HG02678 (cell line): ENCODE measurements around the gene STUM.

Experiments used
- ATAC-seq: cut with Tn5 transposase; IDR thresholded peaks from one replicate; pipeline ENCODE4 v1.9.1; 2021; ENCODE audit warnings: mild to moderate bottlenecking, moderate library complexity; ENCODE audit not compliant: unreplicated experiment

Gene STUM

DNA sequence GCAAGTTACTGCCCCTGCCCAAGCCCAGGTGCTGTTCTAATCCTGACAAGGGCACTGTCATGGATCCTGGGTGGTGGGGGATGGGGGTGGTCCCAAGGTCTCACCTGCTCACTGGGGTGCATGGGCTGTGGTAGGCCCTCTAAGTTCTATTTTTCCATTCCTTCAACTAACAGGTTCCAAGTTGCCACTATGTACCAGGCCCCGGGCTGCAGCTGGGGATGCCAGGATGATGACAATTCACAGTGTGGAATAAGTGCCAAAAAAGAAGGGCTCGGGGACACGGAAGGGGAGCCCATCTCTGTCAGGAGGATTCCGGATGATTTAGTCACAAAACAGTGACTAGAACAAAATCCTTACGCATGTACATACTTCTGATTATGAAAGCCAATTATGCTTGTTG is 76.0 kb downstream of the STUM start:
- ATAC-seq: no peak

DNA sequence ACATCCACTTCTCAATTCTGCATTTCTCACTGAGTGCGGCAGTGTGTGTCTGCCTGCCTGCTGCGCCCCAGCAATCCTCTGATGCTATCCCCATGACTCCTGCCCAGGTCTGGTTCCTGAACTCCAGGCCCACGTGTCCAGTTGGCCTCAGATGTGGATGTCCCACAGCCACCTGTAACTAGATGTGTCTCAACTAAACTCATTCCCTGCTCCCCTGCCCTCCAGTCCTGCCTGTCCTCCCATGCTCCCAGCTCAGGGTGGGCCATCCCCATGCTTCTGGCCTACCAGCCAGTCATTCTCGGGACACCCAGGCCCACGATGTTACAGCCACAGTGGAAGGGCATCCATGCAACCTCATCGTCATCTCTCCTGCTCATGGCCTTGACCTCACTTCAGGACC is 76.8 kb downstream of the STUM start:
- ATAC-seq: no peak

DNA sequence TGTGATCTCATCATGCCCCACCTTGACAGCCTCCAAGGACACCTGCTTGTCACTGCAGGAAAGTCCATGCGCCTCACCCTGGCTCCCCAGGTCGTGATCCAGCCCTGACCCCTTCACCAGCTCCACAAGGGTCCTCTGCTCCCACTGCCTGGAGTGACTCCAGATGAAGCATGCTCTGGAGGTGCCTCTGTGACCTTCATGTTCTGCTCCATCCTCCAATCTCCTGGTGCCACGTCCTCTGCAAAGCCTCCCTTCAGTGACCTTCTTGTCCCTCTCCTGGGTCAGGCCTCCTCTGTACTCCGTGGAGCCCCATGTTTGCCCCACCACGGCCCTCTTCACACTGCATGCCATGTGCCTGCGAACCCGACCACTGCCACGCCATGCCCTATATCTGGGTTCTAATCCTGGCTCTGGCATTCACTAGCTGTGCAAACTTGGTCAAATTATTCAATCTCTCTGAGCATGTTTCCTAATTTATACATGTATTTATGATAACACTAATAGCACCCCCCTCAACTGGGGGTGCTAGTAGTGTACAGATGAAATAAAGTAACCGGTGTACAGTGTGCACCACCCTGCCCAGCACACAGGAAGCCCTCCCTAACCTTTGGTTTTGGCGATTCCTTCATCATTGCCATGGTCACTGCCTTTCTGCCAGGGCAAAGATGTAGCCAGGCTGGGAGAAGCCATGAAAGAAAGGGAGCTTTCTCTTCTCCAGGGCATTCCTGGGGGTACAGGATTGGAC is 77.4 kb downstream of the STUM start:
- ATAC-seq: peak; percentile 31

DNA sequence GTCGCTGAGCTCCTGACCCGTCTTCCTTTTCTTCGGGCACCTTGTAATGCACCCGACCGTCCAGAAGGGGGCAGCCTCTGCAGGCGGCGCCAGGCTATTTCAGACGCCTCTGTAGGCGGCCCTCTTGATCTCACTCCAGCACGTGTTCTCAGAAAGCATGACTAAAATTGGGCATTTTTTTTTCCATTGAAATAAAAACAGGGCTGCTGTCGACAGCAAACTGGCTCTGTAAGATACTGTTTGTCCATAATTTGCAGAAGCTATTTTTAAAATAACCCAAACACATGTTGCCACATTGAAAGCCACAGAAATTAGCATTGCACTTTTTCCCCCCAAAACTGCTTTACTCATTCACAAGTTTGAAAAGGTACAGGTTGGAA is 78.0 kb downstream of the STUM start:
- peak; percentile 86 for ATAC-seq

DNA sequence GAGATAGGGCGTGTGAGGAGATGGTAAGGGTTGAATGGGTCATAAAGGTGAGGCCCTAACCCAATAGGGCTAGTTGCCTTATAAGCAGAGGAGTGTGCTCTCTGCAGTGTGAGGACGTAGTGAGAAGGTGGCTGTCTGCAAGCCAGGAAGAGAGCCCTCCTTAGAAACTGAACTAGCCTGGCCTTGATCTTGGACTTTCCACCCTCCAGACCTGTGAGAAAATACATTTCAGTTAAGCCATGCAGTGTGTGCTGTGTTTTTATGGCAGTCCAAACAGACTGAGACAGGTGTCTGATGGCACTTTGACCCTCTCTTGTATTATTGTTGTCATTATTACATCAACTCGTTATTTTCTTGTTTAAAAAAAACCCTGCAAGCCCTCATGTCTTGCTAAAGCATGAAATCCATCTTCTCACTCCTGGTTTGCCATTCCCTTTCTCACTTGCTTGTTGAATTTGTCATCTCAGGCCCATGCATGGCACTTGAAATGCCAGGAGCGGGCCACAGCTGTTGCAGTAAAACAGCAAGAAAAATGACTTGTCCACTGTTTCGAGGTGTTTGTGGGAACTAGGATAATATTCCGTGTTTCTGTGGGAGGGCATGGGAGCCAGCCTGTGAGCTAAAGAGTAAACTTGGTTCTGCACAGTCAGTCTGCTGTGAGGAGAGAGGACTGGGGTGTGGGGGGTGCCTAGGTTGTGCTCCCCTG is 78.6 kb downstream of the STUM start:
- no peak for ATAC-seq

DNA sequence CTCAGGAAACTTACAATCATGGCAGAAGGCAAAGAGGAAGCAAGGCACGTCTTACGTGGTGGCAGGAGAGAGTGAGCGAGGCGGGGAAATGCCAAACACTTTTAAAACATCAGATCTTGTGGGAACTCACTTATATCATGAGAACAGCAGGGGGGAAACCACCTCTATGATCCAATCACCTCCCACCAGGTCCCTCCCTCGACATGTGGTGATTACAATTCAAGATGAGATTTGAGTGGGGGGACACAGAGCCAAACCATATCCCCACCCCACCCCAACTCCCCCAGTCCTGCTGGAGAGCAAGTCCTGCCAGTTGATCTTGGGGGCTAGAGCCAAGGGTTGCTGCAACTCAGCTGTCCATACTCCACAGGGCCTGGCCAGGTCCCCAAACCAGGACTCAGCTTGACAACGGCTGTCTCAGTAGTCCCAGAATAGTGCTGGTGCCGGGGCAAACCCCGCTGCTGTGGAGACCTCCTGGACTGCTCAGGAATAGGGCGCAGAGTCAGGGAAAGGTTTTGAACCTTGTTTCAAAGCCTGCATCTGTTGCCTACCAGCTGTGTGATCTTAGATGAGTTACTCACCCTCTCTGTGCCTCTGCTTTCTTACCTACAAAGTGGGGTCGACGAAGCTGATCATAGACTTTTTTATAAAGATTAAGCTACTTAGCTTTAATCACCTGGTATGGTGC is 79.5 kb downstream of the STUM start:
- ATAC-seq: no peak

DNA sequence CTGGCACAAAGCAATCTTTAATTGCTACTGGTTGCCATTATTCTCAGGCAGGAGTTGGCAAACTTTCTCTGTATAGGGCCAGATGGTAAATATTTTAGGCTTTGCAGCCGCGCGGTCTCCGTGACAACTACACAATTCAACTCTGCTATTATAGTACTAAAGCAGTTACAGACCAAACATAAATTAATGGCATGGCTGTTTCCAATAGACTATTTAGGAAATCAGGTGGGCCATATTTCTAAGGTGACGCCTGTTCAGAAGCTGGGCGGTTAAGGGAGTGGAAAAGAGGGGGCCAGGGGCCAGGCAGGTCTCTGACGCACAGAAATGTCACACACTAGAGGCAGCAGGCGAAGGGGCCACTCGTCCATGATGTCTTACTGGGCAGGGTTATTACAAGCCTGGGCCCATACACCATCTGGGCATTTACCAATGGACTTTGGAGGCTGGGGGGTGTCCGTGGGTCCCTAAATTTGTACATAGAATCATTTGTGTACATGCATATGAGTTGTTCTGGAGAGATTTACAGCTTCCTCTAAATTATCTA is 80.1 kb downstream of the STUM start:
- no peak for ATAC-seq

DNA sequence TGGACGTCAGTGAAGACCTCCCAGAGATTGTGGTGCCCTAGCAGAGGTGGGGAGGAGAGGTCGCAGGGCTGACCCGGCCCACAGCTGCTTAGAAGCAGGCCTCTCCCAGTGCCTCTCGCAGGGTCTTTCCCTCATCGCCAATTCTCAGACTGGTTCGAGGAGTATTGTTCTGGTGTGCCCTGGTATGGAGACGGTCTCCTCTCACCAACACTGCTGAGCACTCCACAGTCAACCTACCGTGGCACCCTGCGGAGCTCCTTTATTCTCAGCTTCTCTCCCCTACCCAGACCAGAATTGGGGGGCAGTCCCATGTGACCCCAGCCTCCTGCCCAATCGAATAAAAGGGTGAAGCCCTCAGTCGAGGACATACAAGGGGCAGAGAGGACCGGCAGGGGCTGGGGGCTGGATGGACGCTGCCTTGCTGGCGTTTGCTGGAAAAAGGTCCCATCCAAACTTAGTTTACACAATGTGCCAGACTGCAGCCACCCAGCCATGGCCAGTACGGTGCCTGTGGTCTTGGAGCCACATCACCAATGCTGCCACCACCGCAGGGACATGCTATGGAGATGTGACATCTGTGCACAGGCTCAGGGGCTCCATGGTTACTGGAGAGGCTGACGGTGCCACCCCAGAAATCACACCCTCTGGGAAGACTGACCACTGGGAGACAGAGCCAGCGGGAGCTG is 80.8 kb downstream of the STUM start:
- ATAC-seq: no peak

DNA sequence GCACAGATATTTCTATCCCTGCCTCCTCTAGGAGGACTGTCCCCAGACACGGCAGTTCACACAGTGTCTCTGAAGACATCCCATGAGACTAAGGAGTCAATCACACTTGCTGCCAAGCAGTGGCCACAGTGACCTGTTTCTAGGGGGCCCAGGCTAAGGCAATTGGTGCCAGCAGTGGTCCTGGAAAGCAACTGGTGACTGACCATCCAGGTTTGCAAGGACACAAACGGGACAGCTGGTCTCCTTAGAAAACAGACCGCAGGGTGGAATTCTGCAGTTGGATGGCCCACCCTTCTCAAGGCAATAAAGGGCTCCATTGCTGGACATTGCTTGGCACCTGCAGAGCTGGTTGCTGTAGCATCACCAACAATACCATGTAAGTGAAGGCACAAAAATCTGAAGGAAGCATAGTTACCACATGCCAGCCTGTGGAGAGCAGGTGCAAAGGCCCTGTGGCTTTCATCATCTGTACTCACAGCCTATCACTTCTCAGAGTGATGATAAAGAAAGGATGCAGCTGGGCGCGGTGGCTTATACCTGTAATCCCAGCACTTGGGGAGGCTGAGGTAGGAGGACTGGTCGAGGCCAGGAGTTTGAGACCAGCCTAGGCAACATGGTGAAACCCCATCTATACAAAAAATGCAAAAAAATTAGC is 81.5 kb downstream of the STUM start:
- no peak for ATAC-seq

DNA sequence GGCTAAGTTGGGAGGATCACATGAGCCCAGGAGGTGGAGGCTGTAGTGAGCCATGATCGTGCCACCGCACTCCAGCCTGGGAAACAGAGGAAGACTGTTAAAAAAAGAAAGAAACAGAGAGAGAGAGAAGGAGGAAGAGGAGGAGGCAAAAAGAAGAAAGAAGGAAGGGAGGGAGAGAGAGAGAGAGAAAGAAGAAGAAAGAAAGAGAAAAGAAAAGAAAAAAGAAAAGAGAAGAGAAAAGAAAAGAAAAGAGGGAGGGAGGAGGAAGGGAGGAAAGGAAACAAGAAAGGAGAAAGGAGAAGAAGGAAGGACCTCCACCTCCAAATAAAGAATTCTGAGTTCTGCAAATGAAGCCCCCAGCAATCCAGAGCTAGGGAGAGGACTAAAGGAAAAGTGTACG is 82.0 kb downstream of the STUM start:
- ATAC-seq: no peak

DNA sequence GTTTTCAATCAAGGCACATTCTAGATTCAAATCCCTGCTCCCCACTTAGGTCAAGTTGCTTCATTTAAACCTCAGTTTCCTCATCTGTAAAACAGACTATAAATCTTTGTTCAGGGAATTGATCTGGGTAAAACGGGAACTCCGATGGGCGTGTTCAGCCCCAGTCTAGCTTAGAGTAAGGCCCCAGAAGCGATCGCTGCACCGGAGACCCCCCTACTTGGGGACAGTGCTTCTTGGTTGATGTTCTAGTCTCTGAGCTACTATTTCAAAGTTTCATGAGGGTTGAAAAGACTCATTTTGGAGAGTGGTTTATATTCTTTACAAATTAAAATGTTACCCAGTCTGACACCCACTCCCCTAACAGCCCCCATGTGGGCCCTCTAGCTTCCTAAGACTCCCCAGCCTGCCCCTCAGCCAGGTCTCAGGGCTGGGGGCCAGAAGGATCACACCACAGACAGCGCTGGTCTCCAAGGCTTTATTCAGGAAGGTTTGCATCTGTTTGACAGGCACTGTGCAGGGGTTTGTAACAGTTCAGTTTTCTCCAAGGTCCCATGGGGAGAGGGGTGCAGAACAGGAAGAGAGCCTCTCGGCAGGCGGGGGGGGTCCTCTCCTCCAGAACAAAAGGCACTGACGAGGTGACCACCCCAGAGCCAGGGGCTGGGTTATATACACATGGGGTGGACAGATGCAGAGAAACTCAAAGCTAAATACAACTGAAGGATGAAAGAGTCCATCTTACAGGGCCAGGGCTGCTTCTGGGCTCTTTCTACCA is 82.9 kb downstream of the STUM start:
- no peak for ATAC-seq

DNA sequence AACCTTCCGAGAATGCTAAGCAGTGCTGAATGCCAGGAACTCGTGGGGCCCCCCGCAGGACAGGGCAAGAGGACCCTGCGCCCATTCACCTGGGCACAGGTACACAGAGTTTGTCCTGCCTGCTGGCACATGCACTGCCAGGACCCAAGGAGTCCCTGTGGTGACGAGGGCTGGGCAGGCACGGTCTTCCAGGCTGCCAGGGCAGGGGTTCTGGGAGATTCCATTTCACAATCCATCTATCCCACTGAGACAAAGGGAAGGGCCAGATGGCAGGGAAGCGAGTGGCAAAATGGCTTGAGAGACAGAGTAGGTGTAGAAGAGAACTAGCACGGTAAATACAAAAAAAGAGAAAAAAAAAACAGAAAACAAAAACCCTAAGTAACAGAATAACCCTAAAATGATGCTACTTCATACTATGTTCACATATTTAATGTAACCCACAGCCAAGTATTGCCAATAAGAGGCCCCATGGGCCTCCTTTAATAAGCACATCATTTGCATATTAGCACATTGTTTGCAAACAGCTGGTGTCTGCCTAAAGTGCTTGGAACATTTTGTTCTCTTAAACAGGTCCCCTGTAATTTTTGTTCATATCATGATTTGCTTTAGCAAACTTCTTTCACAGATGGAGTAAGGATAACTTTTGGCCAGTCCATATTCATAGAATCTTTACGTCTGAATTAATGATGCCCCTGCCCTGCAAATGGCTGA is 83.8 kb downstream of the STUM start:
- ATAC-seq: no peak

DNA sequence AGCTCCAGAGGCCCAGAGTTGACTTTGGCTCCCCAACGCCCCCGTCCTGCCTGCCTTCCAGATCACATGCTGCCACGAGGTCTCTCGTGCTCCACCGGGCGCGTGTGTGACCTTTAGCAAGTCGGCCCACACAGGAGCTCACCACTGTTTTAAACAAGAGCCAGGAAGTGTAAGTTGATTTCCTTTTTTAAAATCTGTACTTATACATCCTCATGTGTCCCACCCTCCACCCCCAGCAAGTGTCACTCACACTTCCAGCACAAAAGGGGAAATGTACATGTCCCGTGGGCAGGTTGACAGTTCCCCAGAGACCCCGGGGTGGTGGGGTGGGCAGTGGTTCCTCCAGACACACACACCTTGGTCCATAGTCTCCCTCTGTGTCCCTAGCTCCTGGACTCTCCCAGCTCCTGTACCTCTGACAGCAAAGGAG is 84.4 kb downstream of the STUM start:
- ATAC-seq: no peak

DNA sequence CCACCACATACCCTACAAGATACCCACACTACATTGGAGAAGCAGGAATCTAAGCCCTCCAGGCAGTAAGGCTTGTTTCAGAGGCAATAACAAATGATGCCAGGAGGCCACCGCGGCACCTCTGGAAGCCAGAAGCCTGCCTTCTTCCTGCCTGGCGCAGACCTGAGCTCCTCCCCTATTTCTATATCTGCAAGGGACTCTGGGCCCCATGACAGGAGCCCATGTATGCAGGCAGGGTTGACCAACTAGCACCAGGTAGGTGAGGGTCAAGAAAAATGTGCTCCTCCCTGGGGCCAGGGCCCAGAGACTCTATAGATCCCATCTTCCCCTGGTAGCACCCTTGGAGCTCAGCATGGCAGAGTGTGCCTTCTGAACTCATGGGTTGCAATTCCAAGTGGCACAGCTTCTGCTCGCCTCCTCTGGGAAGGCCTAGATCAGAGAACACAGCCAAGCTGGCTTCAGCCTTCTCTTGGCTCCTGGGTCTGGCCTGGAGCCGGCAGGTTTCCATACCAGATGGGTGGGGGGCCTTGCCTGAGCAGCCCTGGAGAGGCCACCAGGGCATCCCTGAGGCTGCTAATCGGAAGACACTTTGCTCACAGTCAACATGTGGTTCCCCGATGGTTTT is 85.1 kb downstream of the STUM start:
- peak; percentile 21 for ATAC-seq

DNA sequence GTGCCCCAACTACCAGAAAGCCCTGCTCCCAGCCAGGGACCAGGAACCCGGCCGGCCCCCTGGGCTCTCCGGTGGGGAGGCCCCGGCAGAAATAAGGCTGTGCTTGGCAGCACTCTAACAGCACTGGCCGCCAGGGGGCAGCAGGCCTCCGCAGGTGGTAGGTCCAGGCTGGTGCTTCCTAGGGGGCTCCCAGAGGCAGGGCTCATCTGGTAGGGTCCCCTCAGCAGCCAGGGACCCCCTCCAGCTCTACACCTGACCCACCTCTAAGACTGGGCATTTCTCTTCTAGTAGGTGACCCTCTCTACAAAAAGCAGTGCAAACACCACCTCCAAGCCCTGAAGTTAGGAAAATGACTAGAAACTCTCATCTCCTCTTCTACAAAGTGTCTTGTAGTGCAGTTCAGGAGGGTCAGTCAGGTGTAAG is 85.6 kb downstream of the STUM start:
- peak; percentile 78 for ATAC-seq

DNA sequence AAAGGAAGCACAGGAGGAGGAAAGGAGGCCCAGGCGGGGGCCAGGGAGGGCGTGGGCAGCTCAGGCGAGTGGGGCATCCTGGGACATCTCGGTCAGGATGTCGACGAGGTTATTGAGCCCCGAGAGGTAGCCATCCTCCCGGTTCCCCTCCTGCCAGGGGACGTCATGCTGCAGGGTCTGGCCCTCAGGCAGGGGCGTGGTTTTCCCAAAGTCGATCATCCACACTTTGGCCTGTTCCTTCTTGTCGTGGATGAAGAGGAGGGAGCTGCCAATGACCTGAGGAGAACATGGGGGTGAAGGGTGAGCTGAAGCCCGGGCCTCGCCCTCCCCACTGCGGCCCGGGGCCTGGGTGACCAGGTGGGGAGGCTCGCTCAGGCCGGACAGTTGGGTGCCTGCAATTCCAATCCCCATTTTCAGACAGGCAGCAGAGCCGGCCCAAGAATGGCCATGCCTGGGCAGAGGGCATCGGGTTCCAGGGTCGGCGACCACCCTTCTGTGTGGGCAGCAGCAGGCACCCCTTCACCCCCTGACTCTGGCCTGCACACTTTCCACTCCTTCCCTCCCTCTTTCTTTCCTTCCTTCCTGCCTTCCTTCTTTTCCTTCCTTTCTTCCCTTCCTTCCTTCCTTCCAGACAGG is 86.2 kb downstream of the STUM start:
- no peak for ATAC-seq

DNA sequence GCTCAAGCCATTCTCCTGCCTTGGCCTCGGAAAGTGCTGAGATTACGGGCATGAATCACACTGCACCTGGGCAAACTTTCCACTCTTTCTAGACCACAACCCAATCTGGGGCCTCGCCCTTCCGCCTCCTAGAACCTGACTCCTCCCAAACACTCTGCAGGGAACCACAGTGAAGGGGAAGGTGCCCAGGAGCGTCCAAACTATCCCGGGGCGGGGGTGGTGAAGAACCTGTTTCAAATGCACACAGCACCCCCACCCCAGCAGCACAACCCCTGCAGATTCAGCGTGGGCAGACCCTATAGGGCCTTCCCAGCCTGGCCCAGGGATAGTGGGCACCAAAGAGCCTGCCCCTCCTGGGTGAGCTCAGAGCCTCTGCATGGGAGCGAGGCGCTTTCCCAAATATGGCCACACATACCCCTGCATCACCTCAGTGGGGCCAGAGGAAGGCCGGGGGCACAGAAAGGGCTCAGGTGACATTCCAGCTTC is 86.9 kb downstream of the STUM start:
- ATAC-seq: no peak

DNA sequence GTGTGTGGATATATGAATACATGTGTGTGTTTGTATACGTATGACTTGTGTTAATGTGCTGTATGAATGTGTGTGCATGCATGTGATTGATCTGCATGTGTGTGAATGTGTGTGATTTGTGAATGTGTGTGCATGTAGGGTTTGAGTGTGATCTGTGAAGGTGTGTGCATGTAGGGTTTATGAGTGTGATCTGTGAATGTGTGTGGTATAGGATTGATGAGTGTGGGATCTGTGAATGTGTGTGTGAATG is 88.2 kb downstream of the STUM start:
- ATAC-seq: no peak
